Activated CD8-positive, alpha-beta memory T cell treated with anti-CD3 and anti-CD28 coated beads for 36 hours (primary cell): ENCODE measurements around the gene ASB7. TPM values are rescaled to one million over a fixed set of nuclear protein-coding genes. Genes with fewer than 3 reads are reported as not detected.
"Not testable (repeated sequence)": the region's sequence is repeated elsewhere in the genome, so short reads cannot be mapped to it uniquely, and the experiment has no call there.

Experiments
- CTCF ChIA-PET: fragments of 350-600 bp; sonication (Branson Sonifier 250); formaldehyde crosslinking; loops from one replicate; lab custom pipeline; 2021; ENCODE audit warnings: antibody characterized with exemption; lab: Charles Lee
- POLR2A ChIA-PET: fragments of 350-600 bp; sonication (Branson Sonifier 250); formaldehyde crosslinking; loops from one replicate; lab custom pipeline; 2021; ENCODE audit warnings: antibody characterized with exemption; lab: Charles Lee
- total RNA-seq, 2 experiments: library from RNA; stranded (reverse); gene quantifications; one replicate each; pipeline ENCODE4 v1.2.3, GENCODE V29; 2021

The ASB7 gene, protein sequence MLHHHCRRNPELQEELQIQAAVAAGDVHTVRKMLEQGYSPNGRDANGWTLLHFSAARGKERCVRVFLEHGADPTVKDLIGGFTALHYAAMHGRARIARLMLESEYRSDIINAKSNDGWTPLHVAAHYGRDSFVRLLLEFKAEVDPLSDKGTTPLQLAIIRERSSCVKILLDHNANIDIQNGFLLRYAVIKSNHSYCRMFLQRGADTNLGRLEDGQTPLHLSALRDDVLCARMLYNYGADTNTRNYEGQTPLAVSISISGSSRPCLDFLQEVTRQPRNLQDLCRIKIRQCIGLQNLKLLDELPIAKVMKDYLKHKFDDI
- total RNA-seq = 10 to 100 TPM; 16.4 to 17.6 TPM

DNA sequence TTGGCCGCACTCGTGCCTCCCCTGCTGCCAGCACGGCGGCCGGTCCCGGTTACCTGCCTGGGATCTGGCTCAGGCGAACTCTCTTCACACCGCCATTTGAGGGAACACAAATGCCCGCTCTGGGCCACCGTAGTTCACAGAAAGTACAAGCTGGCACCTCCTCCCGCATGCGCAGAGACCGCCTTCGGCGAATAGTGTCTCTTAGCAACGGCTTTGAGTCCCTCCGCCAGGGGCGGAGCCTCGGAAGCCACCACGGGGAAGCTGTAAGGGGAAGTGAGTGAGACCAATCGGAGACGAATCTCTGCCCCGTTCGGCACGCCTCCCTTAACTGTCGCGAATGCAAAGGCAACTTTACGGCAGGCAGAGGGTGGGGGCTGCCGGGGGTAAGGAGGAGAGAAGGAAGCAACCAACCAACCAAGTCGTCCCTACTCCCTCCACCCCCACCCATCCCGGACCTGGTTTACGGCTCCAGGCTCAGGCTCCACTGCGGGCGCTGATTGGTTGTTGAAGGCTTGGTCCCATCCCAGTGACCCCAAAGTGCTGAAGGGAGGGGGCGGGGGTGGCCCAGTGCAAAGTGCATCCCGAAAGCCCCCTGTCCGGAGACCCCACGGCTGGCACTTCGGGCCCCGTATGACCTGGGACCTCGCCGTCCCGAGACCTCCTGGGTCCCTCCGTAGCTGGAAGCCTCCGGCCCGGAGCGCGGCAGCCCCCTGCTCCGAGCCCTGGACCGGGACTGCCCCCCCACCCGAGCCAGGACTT, at the start of gene ASB7, which contains the start of gene LINS1:
Gene ASB7, plus strand, starts transcription at position 526 of the 759 bp plus-strand sequence. CDS start 9,628 bp downstream, outside the sequence.
Gene LINS1, minus strand, starts transcription at position 121 of the 759 bp plus-strand sequence. CDS start 21,342 bp downstream, outside the sequence.
- ChIA-PET POLR2A (interaction anchor here (0.8 to 1.3 kb wide), 3 partner anchors 13 to 603 kb away, joined by 3 read pairs; no protein-coding TSS in a partner anchor), CTCF (interaction anchor here (1.2 to 2.4 kb wide), 3 partner anchors 23 to 406 kb away, joined by 3 to 8 read pairs (median 3); no protein-coding TSS in a partner anchor)

DNA sequence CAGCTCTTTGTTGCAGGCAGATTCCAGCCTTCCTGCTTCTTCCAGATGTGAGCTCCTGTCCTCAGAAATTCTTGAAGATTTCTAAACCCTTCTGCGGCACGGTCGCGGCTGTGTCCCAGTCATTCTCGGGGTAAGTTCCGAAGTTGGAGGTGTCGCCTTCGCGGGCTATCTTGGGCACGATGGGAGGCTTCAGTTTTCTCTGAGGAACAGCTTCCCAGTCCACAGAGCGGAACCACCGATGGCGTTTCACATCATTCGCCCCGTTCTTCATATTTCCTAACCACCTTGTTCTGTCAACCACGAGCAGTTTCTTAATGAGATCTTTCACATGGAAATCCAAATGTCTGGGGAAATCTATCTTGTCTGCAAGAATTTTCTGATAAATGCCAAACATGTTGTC, 48.9 kb upstream of the ASB7 start:
- POLR2A ChIA-PET = no interaction called here
- CTCF ChIA-PET = no interaction called here

DNA sequence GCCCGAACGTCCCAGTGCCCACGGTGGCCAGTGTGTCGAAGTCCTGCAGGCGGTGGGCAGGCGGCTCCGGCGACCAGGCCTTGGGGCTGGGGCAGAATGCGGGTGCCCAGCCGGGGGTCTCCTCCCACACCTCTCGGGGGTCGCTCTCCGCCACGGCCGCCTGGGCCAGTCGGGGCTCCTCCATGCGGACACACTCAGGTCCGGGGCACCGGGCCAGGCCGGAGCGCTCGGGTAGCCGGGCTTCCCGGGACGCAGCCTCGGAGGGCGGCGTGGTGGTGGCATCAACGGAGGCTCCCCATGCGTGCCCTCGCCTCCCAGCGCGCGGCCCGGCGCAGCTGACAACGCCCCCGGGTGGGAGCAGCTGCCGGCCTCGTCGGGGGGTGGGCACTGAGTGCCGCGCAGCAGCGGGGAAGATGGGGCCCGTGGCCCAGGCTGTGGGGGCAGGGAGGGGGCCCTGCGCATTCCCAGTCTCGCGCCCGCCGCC, 43.6 kb upstream of the ASB7 start:
- ChIA-PET CTCF (no interaction called here), POLR2A (no interaction called here)

DNA sequence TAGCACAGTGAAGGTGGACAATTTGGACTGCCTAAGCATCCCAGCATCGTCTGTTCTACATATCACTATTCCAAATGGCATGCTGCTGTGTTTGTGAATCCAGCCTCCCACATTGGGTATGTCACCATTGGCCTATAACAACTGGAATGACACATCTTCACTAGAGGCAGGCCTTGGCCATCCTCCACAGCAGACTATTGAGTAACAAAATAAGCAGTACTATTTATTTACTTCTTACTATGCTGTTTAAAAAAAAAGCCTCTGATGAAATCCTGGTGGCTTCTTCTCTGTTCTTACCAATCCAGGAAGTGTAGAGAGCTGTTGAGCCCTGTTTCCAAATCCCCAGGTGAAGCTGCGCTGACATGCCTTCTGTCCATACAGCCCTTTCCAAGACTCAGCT, 43.1 kb upstream of the ASB7 start:
- POLR2A ChIA-PET = no interaction called here
- CTCF ChIA-PET = no interaction called here

DNA sequence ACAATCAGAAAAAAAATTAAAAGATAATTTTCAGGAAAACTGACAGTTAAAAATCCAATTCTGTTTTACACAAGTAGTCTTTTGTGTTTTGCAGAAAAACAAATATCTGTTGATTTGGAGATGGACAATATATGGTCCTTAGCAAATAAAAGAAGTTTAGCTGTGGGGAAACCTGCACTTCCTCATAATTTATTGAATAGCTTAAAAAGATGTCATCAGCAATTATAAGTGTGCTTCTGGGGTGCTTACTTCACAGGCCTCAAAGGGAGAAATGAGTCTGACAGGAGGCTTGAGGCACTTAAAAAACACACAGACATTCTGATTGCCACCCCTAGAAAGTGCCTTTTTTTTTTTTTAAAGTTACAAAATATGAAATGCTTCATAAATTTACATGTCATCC, 42.1 kb upstream of the ASB7 start:
- CTCF ChIA-PET = no interaction called here

DNA sequence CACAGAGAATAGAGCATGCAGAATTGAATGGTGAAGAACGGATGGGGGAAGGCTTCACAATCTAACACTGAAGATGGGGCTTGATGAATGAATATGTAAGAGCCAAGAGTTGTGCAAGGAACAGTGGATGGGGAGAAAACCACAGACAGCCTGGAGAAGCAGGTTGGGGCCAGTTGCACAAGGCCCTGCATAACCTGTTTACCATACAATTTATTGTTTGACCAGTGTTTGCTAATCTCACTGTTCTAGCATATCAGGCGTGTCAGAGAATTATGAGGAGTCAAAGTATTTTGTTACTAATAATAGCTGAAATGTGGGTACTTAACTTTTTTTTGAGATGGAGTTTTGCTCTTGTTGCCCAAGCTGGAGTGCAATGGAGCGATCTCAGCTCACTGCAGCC, 36.8 kb upstream of the ASB7 start:
- CTCF ChIA-PET = no interaction called here
- POLR2A ChIA-PET = no interaction called here

More for the DNA sequence above, 42.1 kb upstream of the ASB7 start:
- POLR2A ChIA-PET = no interaction called here

GRCh38 chr15:100566850-100567628, 35.4 kb upstream of the ASB7 start:
- CTCF ChIA-PET = interaction anchor here (0.8 kb wide), 1 partner anchor 217 kb away, joined by 3 read pairs; no protein-coding TSS in a partner anchor
- POLR2A ChIA-PET = no interaction called here

- ChIA-PET CTCF (no interaction called here), POLR2A (no interaction called here)
Measured at GRCh38 chr15:100569391-100569790, 33.0 kb upstream of the ASB7 start.

GRCh38 chr15:100570275-100570674, 32.1 kb upstream of the ASB7 start:
- POLR2A ChIA-PET = interaction anchor here (1.2 kb wide), 1 partner anchor 28 kb away, joined by 3 read pairs; no protein-coding TSS in a partner anchor
- CTCF ChIA-PET = interaction anchor here (1.2 kb wide), 1 partner anchor 220 kb away, joined by 5 read pairs; no protein-coding TSS in a partner anchor

- ChIA-PET CTCF (interaction anchor here (1.2 kb wide), 1 partner anchor 221 kb away, joined by 5 read pairs; no protein-coding TSS in a partner anchor), POLR2A (interaction anchor here (1.2 kb wide), 1 partner anchor 27 kb away, joined by 3 read pairs; no protein-coding TSS in a partner anchor)
Measured at GRCh38 chr15:100570735-100571313, 31.6 kb upstream of the ASB7 start.

DNA sequence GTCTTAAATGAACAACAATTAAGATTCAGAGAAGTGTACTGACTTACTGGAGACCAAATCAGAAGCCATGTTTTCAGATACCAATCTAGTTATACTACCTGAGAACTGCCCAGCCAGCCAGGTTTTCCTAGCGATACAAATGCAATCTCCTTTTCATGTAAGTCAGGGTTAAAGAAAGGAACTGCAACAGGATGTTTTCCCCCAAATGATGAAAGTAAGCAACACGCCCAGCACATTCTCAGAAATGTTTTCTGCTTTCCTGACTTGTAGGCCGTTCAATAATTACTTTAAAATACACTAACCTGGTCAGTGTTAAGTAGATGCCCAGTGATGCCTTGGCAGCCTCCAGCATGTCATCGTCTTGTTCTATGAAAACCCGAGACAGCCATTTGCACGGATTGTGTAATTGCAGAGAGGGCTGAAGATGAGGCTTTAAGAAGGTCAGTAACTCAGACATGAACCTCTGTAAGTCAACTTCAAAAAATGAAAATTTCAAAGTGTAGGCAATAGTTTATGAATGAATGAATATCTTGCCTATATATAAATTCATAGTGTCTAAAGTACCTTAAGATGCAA, 30.7 kb upstream of the ASB7 start:
- ChIA-PET POLR2A (interaction anchor here (1.2 kb wide), 1 partner anchor 26 kb away, joined by 3 read pairs; no protein-coding TSS in a partner anchor), CTCF (interaction anchor here (1.2 to 1.4 kb wide), 2 partner anchors 8 to 224 kb away, joined by 3 to 4 read pairs; no protein-coding TSS in a partner anchor)

GRCh38 chr15:100572362-100572983, 29.9 kb upstream of the ASB7 start:
- ChIA-PET CTCF (interaction anchor here (0.6 to 1.6 kb wide), 4 partner anchors 9 to 647 kb away, joined by 3 to 5 read pairs (median 4); no protein-coding TSS in a partner anchor), POLR2A (no interaction called here)

GRCh38 chr15:100573526-100573925, 28.9 kb upstream of the ASB7 start:
- CTCF ChIA-PET = interaction anchor here (0.7 to 1.6 kb wide), 4 partner anchors 19 to 357 kb away, joined by 3 to 5 read pairs (median 4); no protein-coding TSS in a partner anchor
- POLR2A ChIA-PET = no interaction called here

- POLR2A ChIA-PET = no interaction called here
- CTCF ChIA-PET = no interaction called here
Measured at GRCh38 chr15:100580414-100580813, 22.0 kb upstream of the ASB7 start.

GRCh38 chr15:100588638-100589242, 13.6 kb upstream of the ASB7 start:
- ChIA-PET CTCF (interaction anchor here (1.3 to 1.6 kb wide), 2 partner anchors 12 to 239 kb away, joined by 3 to 4 read pairs; no protein-coding TSS in a partner anchor), POLR2A (interaction anchor here (0.6 kb wide), 1 partner anchor 1485 kb away, joined by 8 read pairs; no protein-coding TSS in a partner anchor)

GRCh38 chr15:100591163-100591562, 11.2 kb upstream of the ASB7 start:
- CTCF ChIA-PET, POLR2A ChIA-PET: not testable (repeated sequence)

DNA sequence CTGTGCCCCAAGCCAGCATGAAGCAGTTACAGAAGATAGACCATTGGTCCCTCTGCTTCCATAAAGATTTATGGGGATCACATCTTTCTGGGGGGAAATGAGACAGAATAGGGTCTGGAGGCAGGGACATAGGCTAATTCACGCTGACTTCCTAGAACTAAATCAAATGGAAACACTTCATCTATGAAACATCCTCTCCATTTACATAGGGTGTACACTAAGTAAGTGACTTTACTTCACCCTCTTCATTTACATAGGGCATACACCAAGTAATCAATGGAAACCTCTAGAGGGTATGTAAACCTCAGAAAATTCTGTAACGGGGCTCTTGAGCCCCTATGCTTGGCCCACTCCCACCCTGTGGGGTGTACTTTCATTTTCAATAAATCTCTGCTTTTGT, 10.6 kb upstream of the ASB7 start:
- POLR2A ChIA-PET = no interaction called here

More for the DNA sequence above, 10.6 kb upstream of the ASB7 start:
- CTCF ChIA-PET = interaction anchor here (1.0 kb wide), 1 partner anchor 19 kb away, joined by 5 read pairs; no protein-coding TSS in a partner anchor
